Measurements from ENCODE around the gene MICB. TPM values are rescaled to one million over a fixed set of nuclear protein-coding genes. Genes with fewer than 3 reads are reported as not detected.

The MICB gene
- total RNA-seq, 1 experiment from 2014 or later, result 21.7 TPM

DNA sequence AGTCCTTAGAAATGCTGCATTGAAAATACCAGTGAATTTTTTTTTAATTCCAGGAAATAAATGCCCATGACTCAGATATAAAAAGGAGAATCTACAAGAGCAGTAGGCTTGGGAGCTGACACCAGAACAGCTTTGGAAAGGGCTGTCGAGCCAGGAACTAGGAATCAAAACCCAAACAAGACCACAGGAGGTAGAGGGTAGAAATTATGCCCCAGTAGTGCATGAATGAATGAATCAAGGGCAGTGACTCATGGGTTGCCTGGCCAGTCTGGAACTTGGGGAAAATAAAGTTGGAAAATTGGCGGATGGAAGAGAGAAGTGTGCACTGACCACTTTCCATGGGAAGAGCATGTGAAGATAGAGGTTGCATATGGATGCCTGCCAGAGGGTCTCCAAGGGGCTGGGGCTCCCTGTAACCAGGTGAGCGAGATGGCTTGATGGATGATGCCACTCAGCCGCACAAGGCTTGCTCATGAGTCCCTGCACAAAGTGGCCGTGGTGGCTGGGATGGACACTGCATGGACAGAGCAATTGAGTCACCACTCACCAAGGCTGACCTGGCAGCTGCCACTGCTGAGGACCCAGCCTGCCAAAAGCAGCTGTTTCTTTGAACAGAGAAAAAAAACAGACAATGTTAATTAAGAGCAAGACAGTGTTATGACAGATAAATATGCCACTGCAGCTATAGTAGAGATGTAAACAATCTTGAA, 15.7 kb downstream of the MICB start:
- no peak overlapping the region for H3K4me2 ChIP-seq (ENCODE audit: low read length)
- H3K79me2 ChIP-seq (ENCODE audit: insufficient read depth, low read length), result no peaks in the 10 kb centered on the region
- BruUV-seq (replicated peaks), result no TSS peak
- H3K27me3 ChIP-seq (ENCODE audit: insufficient read depth, low read length), result no peaks in the 10 kb centered on the region
- no peak overlapping the region for H2AFZ ChIP-seq (ENCODE audit: low read depth, low read length, poor library complexity, severe bottlenecking)
- H3K4me3 ChIP-seq (replicated peaks in 1 of 2; ENCODE audit: low read depth in 1 of 2, low read length in 2 of 2), result no peak overlapping the region
- RAD21 ChIA-PET (ENCODE audit: low non-redundant PET in 1 of 2, low total read pairs in 2 of 2, uncharacterized antibody in 2 of 2, unreplicated experiment in 2 of 2), result no interaction called here
- H4K20me1 ChIP-seq (ENCODE audit: insufficient read depth), result no peaks in the 10 kb centered on the region
- POLR2A ChIA-PET, result interaction anchor here (1.0 kb wide), 1 partner anchor 152 kb away, joined by 8 read pairs; the partner anchor contains the start of gene CSNK2B
- H3K9ac ChIP-seq (ENCODE audit: low read length), result no peak overlapping the region
- H3K9me2 ChIP-seq (ENCODE audit: insufficient read depth), result no peaks in the 10 kb centered on the region
- ATAC-seq, result no peak
- H3K36me3 ChIP-seq (ENCODE audit: control insufficient read depth in 1 of 2, insufficient read depth in 2 of 2, low read length in 2 of 2), result peaks cover 3 to 5% of the 10 kb centered on the region in 2 experiments; a peak in 3 of 4 replicates
- H3K4me1 ChIP-seq (ENCODE audit: control insufficient read depth in 1 of 2, insufficient read depth in 2 of 2, low read length in 2 of 2), result peaks cover 0 to 8% of the 10 kb centered on the region in 2 experiments; a peak in 1 of 4 replicates
- intact Hi-C loops (cut with micrococcal nuclease), result no loop called here
- DNase-seq (ENCODE audit: low read depth, low spot score), result no peak
- TF ChIP-seq, protein P1, sequence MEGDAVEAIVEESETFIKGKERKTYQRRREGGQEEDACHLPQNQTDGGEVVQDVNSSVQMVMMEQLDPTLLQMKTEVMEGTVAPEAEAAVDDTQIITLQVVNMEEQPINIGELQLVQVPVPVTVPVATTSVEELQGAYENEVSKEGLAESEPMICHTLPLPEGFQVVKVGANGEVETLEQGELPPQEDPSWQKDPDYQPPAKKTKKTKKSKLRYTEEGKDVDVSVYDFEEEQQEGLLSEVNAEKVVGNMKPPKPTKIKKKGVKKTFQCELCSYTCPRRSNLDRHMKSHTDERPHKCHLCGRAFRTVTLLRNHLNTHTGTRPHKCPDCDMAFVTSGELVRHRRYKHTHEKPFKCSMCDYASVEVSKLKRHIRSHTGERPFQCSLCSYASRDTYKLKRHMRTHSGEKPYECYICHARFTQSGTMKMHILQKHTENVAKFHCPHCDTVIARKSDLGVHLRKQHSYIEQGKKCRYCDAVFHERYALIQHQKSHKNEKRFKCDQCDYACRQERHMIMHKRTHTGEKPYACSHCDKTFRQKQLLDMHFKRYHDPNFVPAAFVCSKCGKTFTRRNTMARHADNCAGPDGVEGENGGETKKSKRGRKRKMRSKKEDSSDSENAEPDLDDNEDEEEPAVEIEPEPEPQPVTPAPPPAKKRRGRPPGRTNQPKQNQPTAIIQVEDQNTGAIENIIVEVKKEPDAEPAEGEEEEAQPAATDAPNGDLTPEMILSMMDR (IDR thresholded peaks at IDR 0.05 in 2 of 3, conservative IDR thresholded peaks at IDR 0.05 in 1 of 3; ENCODE audit: borderline replicate concordance in 1 of 3, insufficient read depth in 1 of 3, low read depth in 2 of 3, low read length in 2 of 3), result no peak
- TF ChIP-seq RAD21 (IDR thresholded peaks at IDR 0.05; ENCODE audit: low read depth), result no peak
- TF ChIP-seq, protein P2, sequence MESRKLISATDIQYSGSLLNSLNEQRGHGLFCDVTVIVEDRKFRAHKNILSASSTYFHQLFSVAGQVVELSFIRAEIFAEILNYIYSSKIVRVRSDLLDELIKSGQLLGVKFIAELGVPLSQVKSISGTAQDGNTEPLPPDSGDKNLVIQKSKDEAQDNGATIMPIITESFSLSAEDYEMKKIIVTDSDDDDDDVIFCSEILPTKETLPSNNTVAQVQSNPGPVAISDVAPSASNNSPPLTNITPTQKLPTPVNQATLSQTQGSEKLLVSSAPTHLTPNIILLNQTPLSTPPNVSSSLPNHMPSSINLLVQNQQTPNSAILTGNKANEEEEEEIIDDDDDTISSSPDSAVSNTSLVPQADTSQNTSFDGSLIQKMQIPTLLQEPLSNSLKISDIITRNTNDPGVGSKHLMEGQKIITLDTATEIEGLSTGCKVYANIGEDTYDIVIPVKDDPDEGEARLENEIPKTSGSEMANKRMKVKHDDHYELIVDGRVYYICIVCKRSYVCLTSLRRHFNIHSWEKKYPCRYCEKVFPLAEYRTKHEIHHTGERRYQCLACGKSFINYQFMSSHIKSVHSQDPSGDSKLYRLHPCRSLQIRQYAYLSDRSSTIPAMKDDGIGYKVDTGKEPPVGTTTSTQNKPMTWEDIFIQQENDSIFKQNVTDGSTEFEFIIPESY (IDR thresholded peaks at IDR 0.05; ENCODE audit: extremely low read depth, insufficient replicate concordance, low read length), result no peak
- TF ChIP-seq EZH2 (IDR thresholded peaks at IDR 0.05), result no peak
- no peak for TF ChIP-seq SRF (IDR thresholded peaks at IDR 0.05; ENCODE audit: low read depth)
- no peak for TF ChIP-seq SIN3A (IDR thresholded peaks at IDR 0.05; ENCODE audit: low read depth)
- H3K9me3 ChIP-seq (ENCODE audit: control insufficient read depth in 1 of 2, insufficient read depth in 1 of 2, low read depth in 1 of 2, low read length in 2 of 2), result no peaks in the 10 kb centered on the region
- CTCF ChIA-PET, result no interaction called here
- no peak overlapping the region for H3K27ac ChIP-seq (ENCODE audit: low read depth, low read length)

Data from HCT116 (cell line).